Panc1 (cell line): ENCODE results near the gene STK4. TPM values are rescaled to one million over a fixed set of nuclear protein-coding genes. Genes with fewer than 3 reads are reported as not detected.

Experiments
- ATAC-seq: fragments of 200-7000 bp; cut with Tn5 transposase; 2 replicates; pipeline ENCODE4 v1.9.1; 2020; ENCODE audit warnings: mild to moderate bottlenecking, moderate library complexity
- BruUV-seq: library from RNA; stranded (reverse); fragments of 400-500 nt; replicated peaks from 2 replicates; lab custom pipeline; 2021; lab: Mats Ljungman, UMichigan
- CTCF ChIA-PET: fragments of 300-600 bp; sonication (Branson Sonifier 250); formaldehyde crosslinking; loops from one replicate; lab custom pipeline; 2022; ENCODE audit warnings: antibody characterized with exemption; lab: Charles Lee
- POLR2A ChIA-PET: fragments of 300-600 bp; sonication (Branson Sonifier 250); formaldehyde crosslinking; loops from one replicate; lab custom pipeline; 2022; ENCODE audit warnings: antibody characterized with exemption; lab: Charles Lee
- DNase-seq: peaks from one replicate; pipeline ENCODE4 v3.0.0-alpha.2; 2010; ENCODE audit warnings: low read depth, low spot score
- H3K27ac ChIP-seq: 2 replicates; pipeline ENCODE4 v1.5.1; 2011; ENCODE audit warnings: mild to moderate bottlenecking, low read length, inconsistent platforms
- H3K27me3 ChIP-seq: fragments of 200-500 bp; sonication (Bioruptor generic); 2 replicates; pipeline ENCODE4 v1.6.0; 2014; ENCODE audit warnings: low read length, inconsistent platforms; ENCODE audit not compliant: control insufficient read depth, insufficient read depth
- H3K36me3 ChIP-seq: fragments of 200-500 bp; sonication (Bioruptor generic); 2 replicates; pipeline ENCODE4 v1.5.1; 2014; ENCODE audit warnings: inconsistent platforms, mild to moderate bottlenecking, low read length, moderate library complexity; ENCODE audit not compliant: control insufficient read depth, insufficient read depth
- H3K4me1 ChIP-seq: 2 replicates; pipeline ENCODE4 v1.5.1; 2011; ENCODE audit warnings: inconsistent platforms, mild to moderate bottlenecking, low read length, moderate library complexity; ENCODE audit not compliant: control insufficient read depth, insufficient read depth
- H3K4me3 ChIP-seq, 2 experiments: 2 replicates each; pipeline ENCODE4 v1.5.1; 2011 to 2012; ENCODE audit warnings: low read depth in 2 of 2, low read length in 2 of 2, mild to moderate bottlenecking in 2 of 2, inconsistent platforms in 1 of 2, moderate library complexity in 1 of 2
- H3K9me3 ChIP-seq: fragments of 200-500 bp; sonication (Bioruptor generic); 2 replicates; pipeline ENCODE4 v1.5.1; 2014; ENCODE audit warnings: low read depth, mild to moderate bottlenecking, inconsistent platforms, low read length, moderate library complexity; ENCODE audit not compliant: control insufficient read depth, insufficient read depth
- CTCF ChIP-seq: fragments of 450-650 bp; IDR thresholded peaks from 2 replicates; pipeline ENCODE4 v1.5.1; 2017; ENCODE audit warnings: mild to moderate bottlenecking
- POLR2AphosphoS5 ChIP-seq: IDR thresholded peaks from 2 replicates; pipeline ENCODE4 v1.6.1; 2012; ENCODE audit warnings: mild to moderate bottlenecking, low read depth, low read length, moderate library complexity
- REST ChIP-seq, 2 experiments: IDR thresholded peaks; 2 replicates each; pipeline ENCODE4 v1.6.1; 2011 to 2012; ENCODE audit warnings: low read depth in 2 of 2, control low read depth in 1 of 2, low read length in 1 of 2, mild to moderate bottlenecking in 1 of 2, moderate library complexity in 1 of 2; ENCODE audit not compliant: insufficient read depth in 1 of 2
- SIN3A ChIP-seq: IDR thresholded peaks from 2 replicates; pipeline ENCODE4 v1.6.1; 2012; ENCODE audit warnings: low read depth, mild to moderate bottlenecking, low read length, moderate library complexity, borderline replicate concordance; ENCODE audit not compliant: insufficient read depth
- TCF7L2 ChIP-seq: IDR thresholded peaks from 2 replicates; pipeline ENCODE4 v1.6.1; 2011; ENCODE audit warnings: mild to moderate bottlenecking, low read depth, low read length, inconsistent platforms
- in situ Hi-C: cut with HindIII; loops from 2 replicates; pipeline ENCODE4 v1.10.0; 2016; ENCODE audit warnings: low sequenced_read_pairs, low pct_unique_long_range_greater_than_20kb
- intact Hi-C: fragments of 100-400 bp; cut with micrococcal nuclease; formaldehyde crosslinking; loops from one replicate; pipeline ENCODE4 v1.10.0; 2022; ENCODE audit not compliant: unreplicated experiment
- total RNA-seq: library from RNA; stranded (reverse); gene quantifications from one replicate; pipeline ENCODE4 v1.2.1, GENCODE V29; 2021; ENCODE audit not compliant: unreplicated experiment

The STK4 gene
- total RNA-seq, 1 experiment from 2014 or later = 50.2 TPM

GRCh38 chr20:45014671-45015415 lies 48.5 kb downstream of the STK4 start:
- TF ChIP-seq SIN3A (no peak), CTCF (no peak), TCF7L2 (no peak), POLR2AphosphoS5 (no peak), REST (IDR thresholded peaks at IDR 0.05; ENCODE audit: insufficient read depth in 1 of 2, low read depth in 2 of 2, low read length in 1 of 2) (no peak)
- Histone ChIP-seq H3K9me3 (no peaks in the 10 kb centered on the region), H3K4me3 (no peak overlapping the region), H3K4me1 (0 out of 2 replicates have a peak, but pooled peaks cover 3% of the 10 kb centered on the region), H3K27ac (no peak overlapping the region), H3K36me3 (peaks cover 3% of the 10 kb centered on the region; the same call in 1 of the 2 replicates), H3K27me3 (no peaks in the 10 kb centered on the region)
- POLR2A ChIA-PET = interaction anchor here (0.7 kb wide), 1 partner anchor 1549 kb away, joined by 3 read pairs; no protein-coding TSS in a partner anchor
- in situ Hi-C loops (no loop called here), intact Hi-C loops (loop anchor here (10.0 kb wide), 1 partner anchor 80 kb away; no protein-coding TSS in a partner anchor)
- ATAC-seq = no peak
- no peak for DNase-seq
- CTCF ChIA-PET = no interaction called here
- BruUV-seq = no TSS peak

GRCh38 chr20:45016089-45016671 lies 49.9 kb downstream of the STK4 start:
- H3K27me3 ChIP-seq = no peaks in the 10 kb centered on the region
- TF ChIP-seq SIN3A (no peak), REST (IDR thresholded peaks at IDR 0.05; ENCODE audit: insufficient read depth in 1 of 2, low read depth in 2 of 2, low read length in 1 of 2) (no peak), POLR2AphosphoS5 (no peak), TCF7L2 (no peak), CTCF (no peak)
- ChIA-PET POLR2A (no interaction called here), CTCF (no interaction called here)
- intact Hi-C loops (loop anchor here (10.0 kb wide), 1 partner anchor 79 kb away; no protein-coding TSS in a partner anchor), in situ Hi-C loops (no loop called here)
- H3K4me1 ChIP-seq = 0 out of 2 replicates have a peak, but pooled peaks cover 3% of the 10 kb centered on the region
- BruUV-seq = no TSS peak
- H3K4me3 ChIP-seq = no peak overlapping the region
- ATAC-seq (no peak), DNase-seq (no peak)
- peaks cover 3% of the 10 kb centered on the region; the same call in 1 of the 2 replicates for H3K36me3 ChIP-seq
- no peaks in the 10 kb centered on the region for H3K9me3 ChIP-seq
- no peak overlapping the region for H3K27ac ChIP-seq
